GM18502 (cell line): Measurements from ENCODE around the gene INPP5E.
A peak's percentile ranks its signal among the peaks of the same experiment; 100 is the strongest.

Source experiments
- ATAC-seq: cut with Tn5 transposase; IDR thresholded peaks from one replicate; pipeline ENCODE4 v1.9.1; 2021; ENCODE audit warnings: mild to moderate bottlenecking; ENCODE audit not compliant: unreplicated experiment, poor library complexity

The INPP5E gene, protein sequence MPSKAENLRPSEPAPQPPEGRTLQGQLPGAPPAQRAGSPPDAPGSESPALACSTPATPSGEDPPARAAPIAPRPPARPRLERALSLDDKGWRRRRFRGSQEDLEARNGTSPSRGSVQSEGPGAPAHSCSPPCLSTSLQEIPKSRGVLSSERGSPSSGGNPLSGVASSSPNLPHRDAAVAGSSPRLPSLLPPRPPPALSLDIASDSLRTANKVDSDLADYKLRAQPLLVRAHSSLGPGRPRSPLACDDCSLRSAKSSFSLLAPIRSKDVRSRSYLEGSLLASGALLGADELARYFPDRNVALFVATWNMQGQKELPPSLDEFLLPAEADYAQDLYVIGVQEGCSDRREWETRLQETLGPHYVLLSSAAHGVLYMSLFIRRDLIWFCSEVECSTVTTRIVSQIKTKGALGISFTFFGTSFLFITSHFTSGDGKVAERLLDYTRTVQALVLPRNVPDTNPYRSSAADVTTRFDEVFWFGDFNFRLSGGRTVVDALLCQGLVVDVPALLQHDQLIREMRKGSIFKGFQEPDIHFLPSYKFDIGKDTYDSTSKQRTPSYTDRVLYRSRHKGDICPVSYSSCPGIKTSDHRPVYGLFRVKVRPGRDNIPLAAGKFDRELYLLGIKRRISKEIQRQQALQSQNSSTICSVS

DNA sequence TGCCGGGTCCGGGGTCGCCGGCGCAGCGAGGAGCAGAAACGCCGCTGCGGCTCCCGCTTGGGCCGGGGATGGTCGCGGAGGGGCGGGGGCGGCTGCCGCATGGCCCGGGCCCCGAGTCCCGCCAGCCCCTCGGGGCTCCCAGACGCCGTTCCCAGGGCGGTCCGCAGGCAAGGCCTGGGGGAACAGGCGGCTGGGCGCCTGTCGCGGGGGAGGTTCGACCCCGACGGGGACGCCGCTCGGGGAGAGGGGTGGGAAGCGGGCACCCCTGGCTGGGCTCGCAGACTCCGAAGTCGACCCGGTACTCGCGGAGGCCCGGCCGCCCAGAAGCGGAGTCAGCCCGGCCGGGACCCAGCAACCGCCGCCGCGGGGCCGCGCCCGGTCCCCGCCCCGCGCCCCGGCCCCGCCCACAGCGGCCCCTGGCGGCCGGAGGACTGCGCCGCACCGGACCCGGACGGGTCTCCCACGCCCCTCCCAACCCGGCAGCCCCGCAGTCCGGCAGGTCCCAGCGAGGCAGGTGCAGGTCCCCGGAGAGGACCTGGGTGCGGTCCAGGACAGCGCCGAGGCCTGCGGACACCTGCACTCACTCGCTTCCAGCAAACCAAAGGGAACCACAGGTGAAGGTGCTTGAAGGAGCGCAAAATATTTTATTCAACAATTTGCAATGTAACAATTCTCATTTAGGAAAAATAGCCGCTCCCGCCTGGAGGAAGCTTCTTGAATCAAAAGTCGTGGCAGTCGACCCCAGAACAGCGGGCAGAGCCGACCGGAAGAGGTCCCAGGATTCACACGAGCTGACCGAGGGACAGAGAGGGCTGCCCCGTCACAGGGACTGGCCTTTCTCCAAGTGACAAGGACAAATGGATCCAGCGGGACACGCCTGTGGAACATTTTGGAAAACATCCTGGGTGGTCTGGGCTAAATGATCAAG, at the start of gene INPP5E:
Gene INPP5E (minus strand): TSS at position 365 of the 928 bp plus-strand sequence. CDS start 426 bp downstream, outside the sequence.
- ATAC-seq = peak; percentile 64

DNA sequence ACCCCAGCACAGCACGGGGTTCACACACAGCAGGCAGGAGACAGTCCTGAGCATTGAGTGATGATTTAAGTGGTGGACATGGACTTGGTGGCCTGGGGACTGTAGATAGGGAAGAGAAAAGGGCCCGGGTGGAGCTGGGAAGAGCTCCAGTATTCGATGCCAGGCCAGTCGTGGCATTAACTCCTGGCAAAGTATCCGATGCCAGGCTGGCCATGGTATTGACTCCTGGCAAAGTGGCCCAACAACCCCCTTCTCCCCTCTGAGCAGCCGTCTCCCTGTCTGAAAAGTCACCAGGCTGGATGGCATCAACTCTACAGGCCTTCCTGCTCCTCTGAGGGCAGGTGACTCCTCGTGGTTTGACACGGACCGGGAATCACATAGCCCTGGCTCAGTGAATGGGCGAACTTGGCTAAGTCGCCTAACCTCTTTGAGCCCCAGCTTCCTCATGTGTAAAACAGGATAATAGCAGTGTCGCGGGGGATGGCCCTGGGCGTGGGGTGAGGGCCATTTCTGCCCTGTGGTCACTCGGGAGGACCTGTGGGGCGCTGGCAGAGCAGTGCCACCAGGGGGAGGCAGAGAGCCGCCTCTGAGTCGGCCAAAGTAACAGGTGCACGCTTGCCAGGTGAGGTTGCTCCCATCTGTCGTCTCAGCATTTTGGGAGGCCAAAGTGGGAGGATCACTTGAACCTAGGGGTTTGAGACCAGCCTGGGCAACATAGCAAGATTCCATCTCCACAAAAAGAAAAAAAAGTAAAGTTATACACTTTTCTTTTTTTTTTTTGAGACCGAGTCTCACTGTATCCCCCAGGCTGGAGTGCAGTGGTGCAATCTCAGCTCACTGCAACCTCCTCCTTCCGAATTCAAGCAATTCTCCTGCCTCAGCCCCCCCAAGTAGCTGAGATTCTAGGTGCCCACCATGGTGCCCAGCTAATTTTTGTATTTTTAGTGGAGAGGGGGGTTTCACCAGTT, 48.9 kb upstream of the INPP5E start:
- no peak for ATAC-seq

DNA sequence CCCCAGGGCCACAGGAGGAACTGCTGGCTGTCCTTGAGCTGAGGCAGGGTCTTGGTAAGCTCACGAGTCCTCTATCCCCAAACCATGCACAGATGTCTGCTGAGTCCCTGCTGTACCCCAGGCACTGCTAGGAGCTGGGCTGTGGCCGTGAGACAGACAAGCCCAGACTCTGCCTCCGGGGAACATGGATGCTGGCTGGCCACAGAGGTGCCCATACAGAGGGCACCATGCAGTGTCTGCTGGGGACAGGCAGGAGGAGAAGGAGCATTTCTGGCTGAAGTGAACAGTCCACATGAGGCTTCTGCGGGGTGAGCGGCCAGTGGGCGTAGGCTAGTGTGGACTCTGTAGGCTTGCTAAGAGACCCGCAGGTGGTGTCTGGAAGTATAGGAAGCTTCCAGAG, 48.0 kb upstream of the INPP5E start:
- no peak for ATAC-seq

DNA sequence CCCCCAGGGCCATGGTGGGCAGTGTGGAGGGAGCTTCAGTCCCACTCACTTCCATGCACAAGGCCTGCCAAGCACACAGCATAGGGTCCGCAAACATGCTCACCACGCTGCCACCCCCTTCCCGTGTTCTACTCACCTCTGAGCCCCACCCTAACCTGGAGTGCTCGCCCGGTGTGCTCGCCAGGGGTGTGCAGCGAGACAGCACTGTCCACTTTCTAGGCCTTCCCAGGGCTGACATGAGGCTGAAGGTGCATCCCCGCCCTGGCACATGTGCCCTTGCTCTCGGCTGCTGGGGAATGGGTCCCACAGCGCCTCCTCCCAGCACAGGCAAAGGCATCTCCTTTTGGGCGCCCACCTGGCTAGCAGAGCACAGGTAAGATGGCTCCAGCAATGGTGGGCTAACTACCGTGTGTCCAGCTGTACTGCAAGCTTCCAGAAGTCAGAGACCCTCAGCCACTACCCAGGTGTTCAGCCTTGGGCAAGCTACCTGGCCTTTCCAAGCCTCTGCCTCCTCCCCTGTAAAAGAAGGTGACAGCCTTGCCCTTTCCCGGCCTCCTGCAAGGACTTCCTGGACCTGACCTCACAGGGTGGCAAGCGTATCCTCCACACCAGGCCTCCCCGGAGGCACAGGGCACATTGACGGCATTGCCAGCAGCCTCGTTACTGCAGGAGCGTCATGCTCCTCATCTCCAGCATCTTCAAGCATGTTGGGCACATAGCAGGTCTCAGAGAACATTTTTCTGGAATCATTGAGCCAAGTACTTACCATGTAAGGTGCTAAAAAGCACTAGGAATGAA, 47.4 kb upstream of the INPP5E start:
- ATAC-seq = no peak

DNA sequence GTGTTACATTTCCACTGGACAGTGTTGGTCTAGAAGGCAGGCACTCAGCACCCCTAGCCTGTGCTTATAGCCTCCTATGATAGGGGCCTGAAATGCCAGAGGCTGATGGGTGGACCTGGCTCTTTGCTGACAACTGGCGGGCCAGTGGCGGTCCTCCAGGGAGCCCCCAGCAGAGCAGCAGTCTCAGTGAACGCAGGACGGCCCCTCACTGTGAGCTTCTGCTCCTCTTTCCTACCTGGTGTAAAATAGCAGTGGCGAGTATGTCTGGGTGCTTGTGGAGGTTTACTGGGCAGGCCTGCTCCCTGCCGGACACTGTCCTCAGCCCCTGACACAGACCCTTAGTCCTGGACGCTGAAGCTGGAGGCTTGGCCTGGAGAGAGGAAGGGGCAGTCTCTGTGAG, 46.5 kb upstream of the INPP5E start:
- ATAC-seq = no peak

DNA sequence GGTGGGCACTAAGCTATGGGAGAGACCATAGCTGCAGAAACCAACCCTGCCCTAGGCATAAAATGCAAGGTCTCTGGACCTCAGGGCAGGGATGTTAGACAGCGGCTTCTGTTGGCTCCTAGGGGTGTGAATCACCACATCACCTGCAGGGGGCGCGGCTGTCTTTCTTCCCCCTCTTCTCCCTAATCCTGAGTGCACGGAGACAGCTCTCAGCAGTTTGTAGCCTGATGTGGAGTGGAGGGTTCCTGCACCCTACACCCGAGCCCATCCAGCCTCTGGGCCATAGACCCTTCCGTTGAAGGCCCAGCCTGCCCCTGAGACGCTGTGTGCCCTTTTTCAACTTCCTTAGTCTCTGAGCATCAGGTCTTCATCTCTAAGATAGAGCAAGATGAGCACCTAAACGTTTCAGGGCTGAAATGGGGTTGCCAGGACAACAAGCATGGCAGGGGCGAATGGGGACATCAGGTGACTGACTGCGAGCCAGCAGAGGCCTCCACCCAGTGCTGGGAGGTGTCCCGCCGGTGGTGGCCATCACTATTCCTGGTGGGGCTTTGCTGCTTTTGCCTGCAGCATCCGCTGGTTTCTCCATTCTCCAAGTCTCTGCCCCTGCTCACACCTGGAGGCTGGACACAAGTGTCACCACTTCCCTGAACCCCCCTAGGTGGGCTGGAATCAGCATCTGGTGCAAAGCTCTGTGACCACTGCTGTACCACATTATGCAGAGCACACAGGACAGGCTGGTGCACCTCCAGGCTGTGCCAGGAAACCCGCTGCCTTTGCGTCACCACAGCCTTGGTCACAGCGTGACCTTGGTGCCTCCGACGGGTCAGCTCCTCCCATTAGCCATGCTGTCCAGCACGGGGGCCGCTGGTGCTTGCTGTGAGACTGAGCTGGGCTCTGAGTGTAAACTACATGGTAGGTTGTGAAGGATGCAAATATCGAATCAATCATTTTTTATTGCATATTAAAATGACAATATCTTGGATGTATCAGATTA, 45.7 kb upstream of the INPP5E start:
- no peak for ATAC-seq

DNA sequence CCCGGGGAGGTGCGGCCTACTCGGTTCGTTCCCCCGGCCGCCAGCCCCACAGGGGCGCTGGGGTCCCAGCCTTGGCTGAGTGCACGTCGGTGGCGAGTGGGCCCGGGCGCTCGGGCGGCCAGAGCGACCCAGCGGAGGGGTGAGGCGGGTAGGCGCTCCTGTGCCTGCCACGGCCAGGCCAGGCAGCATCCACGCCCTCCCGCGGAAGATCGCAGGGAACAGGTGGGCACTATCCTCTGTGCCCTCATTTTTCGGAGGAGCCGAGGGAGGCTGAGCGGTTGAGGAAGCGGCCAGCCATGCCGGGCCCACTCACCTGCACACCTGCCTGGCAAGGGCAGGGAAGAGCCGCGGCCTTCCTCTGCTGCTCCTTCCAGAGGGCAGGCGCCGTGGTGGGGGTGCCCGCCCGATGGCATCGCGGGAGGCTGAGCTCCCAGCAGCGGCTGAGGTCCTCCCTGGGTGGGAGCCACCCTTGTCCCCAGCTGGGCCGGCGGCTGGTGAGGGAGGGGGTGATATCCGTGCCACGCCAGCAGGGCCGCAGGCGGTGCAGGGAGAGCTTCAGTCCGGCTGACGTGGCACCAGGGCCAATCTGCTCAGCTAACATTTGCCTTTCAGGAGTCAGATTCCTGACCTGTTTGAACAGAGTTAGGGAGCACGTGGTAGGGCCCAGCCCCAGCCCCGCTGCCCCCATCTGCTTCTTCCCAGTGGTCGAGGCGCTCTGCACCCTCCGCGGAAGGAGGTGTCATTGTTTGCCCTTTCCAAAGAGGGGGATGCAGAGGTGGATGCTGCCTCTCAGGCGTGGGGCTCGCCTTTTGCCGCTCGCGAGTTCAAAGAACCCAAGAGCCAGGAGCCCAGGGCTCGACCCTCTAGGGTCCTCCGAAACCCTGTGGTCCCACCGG, 44.8 kb upstream of the INPP5E start:
- ATAC-seq = no peak

DNA sequence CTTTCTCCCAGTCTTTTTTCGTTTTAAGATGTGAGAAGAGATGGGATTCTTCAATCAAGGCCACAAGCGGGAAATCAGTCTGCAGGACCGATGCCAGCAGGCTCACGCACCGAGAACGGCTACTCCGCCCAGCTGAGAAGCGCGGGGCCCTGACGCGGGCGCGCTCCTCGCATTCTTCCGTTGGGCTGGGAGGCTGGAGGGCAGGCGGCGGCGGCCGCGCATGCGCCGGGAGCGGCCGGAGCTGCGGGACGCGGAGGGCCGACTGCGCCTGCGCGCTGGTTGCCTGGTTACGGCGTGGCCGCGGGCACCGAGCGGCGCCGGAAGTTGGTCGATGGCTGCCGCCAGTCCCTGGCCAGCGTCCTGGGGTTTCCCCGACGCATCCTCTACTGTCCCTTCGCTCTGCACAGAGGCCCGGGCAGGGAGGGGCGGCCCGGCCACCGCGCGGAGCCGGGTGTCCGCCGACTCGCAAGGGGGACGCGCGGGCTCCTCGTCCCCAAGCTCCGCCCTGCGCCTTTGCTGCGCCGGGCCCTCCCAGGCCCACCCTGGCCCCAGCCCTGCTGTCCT, 44.0 kb upstream of the INPP5E start:
- peak; percentile 60 for ATAC-seq

DNA sequence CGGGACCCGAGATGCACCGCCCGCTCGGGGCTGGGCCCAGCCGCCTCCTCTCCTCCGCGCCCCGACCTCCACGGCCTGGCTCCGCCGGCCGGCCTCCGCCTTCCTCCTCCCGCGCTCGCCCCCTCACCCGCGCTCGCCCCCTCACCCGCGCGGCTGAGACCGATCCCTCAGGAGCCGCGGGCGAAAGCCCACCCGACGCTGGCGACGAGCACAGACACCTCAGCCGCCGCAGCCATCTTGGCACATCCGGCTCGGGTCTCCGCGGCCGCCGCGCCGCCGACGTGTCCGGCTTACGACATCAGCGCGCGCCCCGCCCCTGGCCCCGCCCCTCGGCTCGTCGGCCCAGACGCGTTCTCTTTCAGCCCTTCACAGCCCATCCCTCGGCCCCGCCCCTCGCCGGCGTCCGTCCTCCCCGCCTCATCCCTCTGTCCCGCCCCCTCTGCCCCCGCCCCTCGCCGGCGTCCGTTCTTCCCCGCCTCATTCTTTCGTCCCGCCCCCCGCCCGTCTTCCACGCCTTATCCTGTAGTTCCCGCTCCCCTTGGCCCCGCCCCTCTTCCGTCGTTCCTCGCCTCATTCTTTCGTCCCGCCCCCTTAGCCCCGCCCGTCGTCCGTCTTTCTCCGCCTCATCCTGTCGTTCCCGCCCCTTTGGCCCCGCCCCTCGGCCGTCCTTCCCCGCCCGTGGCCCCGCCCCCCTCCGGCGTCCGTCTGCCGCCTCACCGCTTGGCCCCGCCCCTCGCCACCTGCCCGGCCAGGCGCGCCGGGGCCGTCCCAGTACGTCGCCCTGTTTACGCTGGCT, 43.3 kb upstream of the INPP5E start, which contains the start of gene SEC16A:
Gene SEC16A (minus strand): TSS at position 248 of the 796 bp plus-strand sequence. CDS start 5,425 bp downstream, outside the sequence.
- peak; percentile 59 for ATAC-seq

DNA sequence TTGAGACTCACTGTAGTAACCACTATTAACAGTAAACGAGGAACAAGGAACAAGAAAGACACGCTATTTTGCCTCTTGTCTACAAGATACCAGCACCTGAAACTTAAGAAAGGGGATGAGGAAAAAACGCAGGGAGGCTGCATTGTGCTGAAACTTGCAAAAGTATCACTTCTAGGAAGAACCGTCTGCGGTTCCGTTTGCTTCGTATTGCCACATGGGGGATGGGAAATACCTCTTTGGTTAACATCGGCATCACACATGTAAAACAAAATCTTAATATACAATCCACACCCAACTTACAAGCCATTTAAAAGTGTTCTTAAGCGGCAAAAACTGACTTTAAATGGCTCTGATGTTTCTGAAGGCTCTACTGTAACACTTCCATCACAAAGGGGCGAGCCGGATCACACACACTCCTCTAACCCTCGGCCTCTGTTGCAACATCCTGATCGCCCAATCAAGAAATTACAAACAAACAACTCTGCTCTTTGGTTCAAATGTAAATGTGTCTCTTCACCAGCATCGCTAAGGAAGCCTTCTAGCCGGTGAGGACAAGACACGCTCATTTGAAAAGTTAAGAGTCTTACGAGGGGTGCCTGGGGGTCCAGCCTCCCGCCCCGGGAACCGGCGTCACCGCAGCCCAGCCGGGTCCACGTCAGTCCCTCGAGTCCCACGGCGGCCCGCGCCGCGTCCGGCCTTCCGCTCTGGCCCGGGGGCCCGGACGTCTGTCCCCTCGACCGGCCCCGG, 42.6 kb upstream of the INPP5E start:
- ATAC-seq = no peak

DNA sequence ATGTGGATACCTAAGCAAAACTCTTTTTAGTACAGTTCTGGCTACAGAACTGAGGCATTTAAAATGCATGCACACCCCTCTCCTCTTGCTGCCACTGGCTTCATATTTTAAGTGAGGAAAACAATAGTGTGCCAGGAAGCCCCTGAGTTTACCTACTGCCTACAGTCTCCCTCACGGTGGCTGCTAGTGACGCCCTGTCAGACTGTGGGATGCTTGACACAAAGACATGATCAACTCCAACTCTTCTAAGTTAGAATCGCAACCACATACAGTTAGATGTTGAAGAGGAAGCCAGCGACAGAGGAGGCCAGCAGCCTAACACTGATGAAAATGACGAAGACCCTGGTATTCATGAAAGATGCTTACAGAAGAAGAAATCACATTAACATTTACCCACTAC, 41.9 kb upstream of the INPP5E start:
- no peak for ATAC-seq

DNA sequence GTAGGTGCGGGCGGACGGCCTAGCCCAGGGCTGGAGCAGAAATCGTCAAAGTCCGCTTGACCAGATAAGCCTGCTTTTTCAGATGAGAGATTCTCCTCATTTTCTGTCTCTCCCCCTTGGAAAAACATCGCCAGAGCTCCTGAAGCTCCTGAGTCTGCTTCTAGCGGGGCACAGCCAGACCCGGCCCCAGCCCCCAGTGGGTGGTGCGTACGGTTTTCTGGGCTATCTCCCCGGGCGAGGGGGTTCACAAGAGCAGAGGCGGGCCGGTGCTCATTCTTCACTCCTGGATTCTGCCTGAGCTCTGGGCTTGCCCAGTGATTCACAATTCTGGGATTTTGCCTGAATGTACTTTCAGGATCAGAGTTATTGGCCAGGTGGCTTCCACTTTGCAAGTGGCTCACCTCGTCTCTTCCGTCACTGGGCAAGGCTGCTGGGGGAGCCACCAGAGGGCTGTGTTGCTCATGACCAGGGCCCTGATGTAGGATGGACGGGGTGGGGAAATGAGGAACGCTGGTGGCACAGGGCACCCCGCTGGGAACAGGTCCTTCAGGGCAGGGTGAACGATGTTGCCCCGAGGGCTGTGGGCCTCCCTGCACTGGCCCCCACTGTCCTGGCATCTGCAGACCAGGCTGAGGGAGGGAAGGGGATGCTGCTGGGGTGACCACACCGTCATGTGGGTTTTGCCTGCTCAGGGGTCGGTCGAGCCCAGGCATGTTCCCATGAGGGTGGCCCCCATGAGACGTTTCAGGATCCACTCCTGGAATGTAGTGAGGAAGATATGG, 36.9 kb upstream of the INPP5E start:
- ATAC-seq = no peak

DNA sequence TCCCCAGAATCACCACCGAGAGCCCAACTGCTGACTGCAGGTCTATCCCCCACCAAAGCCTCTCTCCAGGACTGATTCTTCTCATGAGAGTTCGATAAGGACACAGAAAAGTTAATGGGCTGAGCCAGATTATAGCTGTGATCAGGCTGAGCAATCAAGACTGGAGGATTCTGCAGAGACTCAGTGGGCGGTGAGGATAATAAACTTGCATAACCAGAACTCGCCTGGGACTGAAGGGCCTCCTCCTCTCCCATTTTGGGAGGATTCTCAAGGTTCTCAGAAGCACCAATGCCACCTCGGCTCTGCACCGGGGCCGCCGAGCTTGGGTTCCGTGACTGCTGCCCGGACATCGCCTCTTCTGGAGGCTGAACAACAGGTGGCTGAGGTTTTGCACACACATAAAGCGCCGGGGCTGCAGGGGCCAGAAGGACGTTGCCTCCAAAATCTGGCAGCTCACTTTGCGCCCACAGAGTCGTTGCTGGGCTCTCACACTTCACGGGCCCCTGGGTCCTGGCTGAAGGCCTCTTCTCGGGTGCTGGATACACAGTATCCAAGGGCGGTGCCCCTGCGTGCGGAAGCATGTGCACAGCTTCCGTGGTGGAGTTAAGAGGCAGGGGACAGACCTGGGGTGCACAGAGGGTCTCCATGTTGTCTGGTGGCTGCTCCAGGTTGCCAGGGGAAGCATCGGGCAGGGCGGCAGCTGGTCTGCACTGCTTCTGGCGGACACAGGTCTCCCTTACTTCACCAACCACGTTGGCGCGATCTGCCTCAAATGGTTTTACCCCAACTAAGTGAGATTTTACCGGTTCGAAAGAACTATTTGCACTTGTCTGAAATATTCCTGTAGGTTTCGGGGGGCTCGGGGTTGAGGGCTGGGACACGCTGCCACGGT, 35.6 kb upstream of the INPP5E start:
- ATAC-seq = no peak
